Natural killer cell (primary cell): Measurements from ENCODE around the gene FCRL1. TPM values are rescaled to one million over a fixed set of nuclear protein-coding genes. Genes with fewer than 3 reads are reported as not detected.
A peak's percentile ranks its signal among the peaks of the same experiment; 100 is the strongest.

Experiments used
- ATAC-seq, 3 donors: fragments of 150-1000 bp in 2 of 3; fragments of 200-7000 bp in 1 of 3; cut with Tn5 transposase; 1 replicate in 1 of 3; 2 replicates in 2 of 3; pipeline ENCODE4 v1.10.0; 2021; ENCODE audit warnings: mild to moderate bottlenecking in 2 of 3, moderate library complexity in 2 of 3
- DNase-seq, 2 donors: peaks; one replicate each; pipeline versions ENCODE4 v3.0.0 to v3.0.0-alpha.2; 2013 to 2021; ENCODE audit warnings: mixed read lengths in 1 of 2
- H3K27ac ChIP-seq: one replicate; pipeline ENCODE4 v1.5.1; 2013; ENCODE audit warnings: mild to moderate bottlenecking, low read length
- H3K27me3 ChIP-seq: one replicate; pipeline ENCODE4 v1.6.1; 2013; ENCODE audit warnings: low read length; ENCODE audit not compliant: control insufficient read depth, insufficient read depth
- H3K36me3 ChIP-seq: one replicate; pipeline ENCODE4 v1.6.1; 2013; ENCODE audit warnings: low read length; ENCODE audit not compliant: control insufficient read depth, insufficient read depth
- H3K4me1 ChIP-seq: one replicate; pipeline ENCODE4 v1.6.1; 2013; ENCODE audit warnings: low read length; ENCODE audit not compliant: control insufficient read depth, insufficient read depth
- H3K4me3 ChIP-seq: one replicate; pipeline ENCODE4 v1.5.1; 2013; ENCODE audit warnings: low read length
- H3K9me3 ChIP-seq: one replicate; pipeline ENCODE4 v1.6.1; 2013; ENCODE audit warnings: low read length; ENCODE audit not compliant: control insufficient read depth, insufficient read depth
- H3K27ac Mint-ChIP-seq, 2 donors: one replicate each; pipeline ENCODE4 v1.8.0; 2022; ENCODE audit warnings: mild to moderate bottlenecking in 2 of 2, mixed read lengths in 2 of 2, moderate library complexity in 1 of 2
- H3K27me3 Mint-ChIP-seq, 2 donors: one replicate each; pipeline ENCODE4 v1.8.0; 2022; ENCODE audit warnings: low read depth in 2 of 2, mixed read lengths in 2 of 2
- H3K36me3 Mint-ChIP-seq: one replicate; pipeline ENCODE4 v1.8.0; 2022; ENCODE audit warnings: mixed read lengths
- H3K4me1 Mint-ChIP-seq, 2 donors: one replicate each; pipeline ENCODE4 v1.8.0; 2022; ENCODE audit warnings: mixed read lengths in 2 of 2
- H3K4me3 Mint-ChIP-seq: one replicate; pipeline ENCODE4 v1.8.0; 2022; ENCODE audit warnings: mild to moderate bottlenecking, moderate library complexity, mixed read lengths
- H3K9me3 Mint-ChIP-seq, 2 donors: one replicate each; pipeline ENCODE4 v1.8.0; 2022; ENCODE audit warnings: mixed read lengths in 2 of 2
- WGBS: methylation state at CpG from one replicate; pipeline ENCODE4 v1.1.7; 2013; ENCODE audit warnings: missing lambda C conversion rate; ENCODE audit not compliant: insufficient coverage; 5-methylcytosine and 5-hydroxymethylcytosine counted together
- intact Hi-C: fragments of 100-400 bp; cut with micrococcal nuclease; formaldehyde crosslinking; loops from one replicate; pipeline ENCODE4 v1.14.2; 2022
- total RNA-seq, 4 donors: library from RNA; stranded (reverse); fragments of 120-200 nt in 1 of 4; gene quantifications; one replicate each; pipeline versions ENCODE4 v1.2.3 to v1.2.4, GENCODE V29; 2013 to 2022
- TF ChIP-seq, protein P1 (sequence below): fragments of 200-600 bp; IDR thresholded peaks from one replicate; pipeline ENCODE4 v1.8.0; 2022; ENCODE audit warnings: antibody characterized with exemption

Gene FCRL1
- total RNA-seq, 3 donors from 2014 or later (not counting 1 experiment from before 2014, with no cell fraction given), result 1.8 to 2.6 (median 2.0) TPM

DNA sequence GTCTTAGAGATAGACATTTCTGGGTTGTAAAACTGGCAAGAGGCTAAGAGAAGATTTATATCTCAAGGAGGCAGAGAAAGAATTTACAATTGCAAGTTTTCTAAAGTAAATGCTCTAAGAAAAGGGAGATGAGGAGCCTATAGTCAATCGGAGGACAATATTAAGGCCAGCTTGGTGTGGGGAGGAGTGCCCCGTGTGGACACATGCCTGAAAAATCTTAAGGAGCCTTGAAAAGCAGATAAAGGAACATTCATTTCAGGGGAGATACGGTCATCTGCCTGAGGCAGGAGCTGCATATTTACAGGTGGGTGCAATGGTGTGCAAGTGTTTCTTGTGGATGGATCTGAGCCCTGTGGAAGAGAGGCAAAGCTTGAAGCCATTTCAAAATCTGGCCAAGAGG, 68.6 kb downstream of the FCRL1 start:
- ATAC-seq (no peak), DNase-seq (no peak)
- Mint-ChIP-seq H3K4me1 (peaks cover 30% of the 10 kb centered on the region in 2 donors), H3K27ac (peak overlapping the region in 1 of 2 donors; percentile 21), H3K27me3 (no peaks in the 10 kb centered on the region), H3K9me3 (no peaks in the 10 kb centered on the region), H3K4me3 (no peak overlapping the region), H3K36me3 (no peaks in the 10 kb centered on the region)
- TF ChIP-seq, protein P1, sequence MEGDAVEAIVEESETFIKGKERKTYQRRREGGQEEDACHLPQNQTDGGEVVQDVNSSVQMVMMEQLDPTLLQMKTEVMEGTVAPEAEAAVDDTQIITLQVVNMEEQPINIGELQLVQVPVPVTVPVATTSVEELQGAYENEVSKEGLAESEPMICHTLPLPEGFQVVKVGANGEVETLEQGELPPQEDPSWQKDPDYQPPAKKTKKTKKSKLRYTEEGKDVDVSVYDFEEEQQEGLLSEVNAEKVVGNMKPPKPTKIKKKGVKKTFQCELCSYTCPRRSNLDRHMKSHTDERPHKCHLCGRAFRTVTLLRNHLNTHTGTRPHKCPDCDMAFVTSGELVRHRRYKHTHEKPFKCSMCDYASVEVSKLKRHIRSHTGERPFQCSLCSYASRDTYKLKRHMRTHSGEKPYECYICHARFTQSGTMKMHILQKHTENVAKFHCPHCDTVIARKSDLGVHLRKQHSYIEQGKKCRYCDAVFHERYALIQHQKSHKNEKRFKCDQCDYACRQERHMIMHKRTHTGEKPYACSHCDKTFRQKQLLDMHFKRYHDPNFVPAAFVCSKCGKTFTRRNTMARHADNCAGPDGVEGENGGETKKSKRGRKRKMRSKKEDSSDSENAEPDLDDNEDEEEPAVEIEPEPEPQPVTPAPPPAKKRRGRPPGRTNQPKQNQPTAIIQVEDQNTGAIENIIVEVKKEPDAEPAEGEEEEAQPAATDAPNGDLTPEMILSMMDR, result no peak
- Histone ChIP-seq H3K27ac (no peak overlapping the region), H3K27me3 (no peaks in the 10 kb centered on the region), H3K4me1 (peaks cover 3% of the 10 kb centered on the region), H3K36me3 (no peaks in the 10 kb centered on the region), H3K9me3 (no peaks in the 10 kb centered on the region), H3K4me3 (no peak overlapping the region)
- WGBS, result 89% methylated on average over 3 of the region's 3 CpGs
- intact Hi-C loops, result no loop called here

DNA sequence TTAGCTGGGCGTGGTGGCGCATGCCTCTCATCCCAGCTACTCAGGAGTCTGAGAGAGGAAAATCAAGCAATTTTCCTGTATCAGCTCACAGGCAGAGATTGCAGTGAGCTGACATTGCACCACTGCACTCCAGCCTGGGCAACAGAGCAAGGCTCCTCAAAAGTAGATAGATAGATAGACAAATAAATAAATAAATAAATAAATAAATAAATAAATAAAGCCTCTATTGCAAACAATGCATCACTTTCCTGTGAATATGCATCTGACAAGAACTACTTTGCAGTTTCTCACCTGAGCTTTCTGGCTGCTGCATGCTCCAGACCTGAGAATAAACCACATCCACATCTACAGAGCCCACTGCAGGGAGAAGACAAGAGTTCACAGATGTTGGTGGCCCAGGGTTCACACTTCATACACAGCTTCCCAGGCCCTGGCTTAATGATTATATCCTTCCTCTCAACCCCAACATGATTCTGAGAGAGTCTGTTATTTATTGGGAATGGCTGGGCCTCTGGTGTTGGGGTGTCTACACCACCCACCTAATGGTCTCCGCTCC, 71.6 kb downstream of the FCRL1 start:
- WGBS, result 96% methylated on average over 2 of the region's 3 CpGs
- no peaks in the 10 kb centered on the region for H3K36me3 ChIP-seq
- intact Hi-C loops, result no loop called here
- H3K4me3 Mint-ChIP-seq, result no peak overlapping the region
- no peaks in the 10 kb centered on the region for H3K9me3 Mint-ChIP-seq
- no peaks in the 10 kb centered on the region for H3K27me3 ChIP-seq
- no peaks in the 10 kb centered on the region for H3K27me3 Mint-ChIP-seq
- ATAC-seq (peak in 2 of 3 donors; percentile 38 to 46), DNase-seq (no peak)
- no peak overlapping the region for H3K4me3 ChIP-seq
- peaks cover 30% of the 10 kb centered on the region in 2 donors for H3K4me1 Mint-ChIP-seq
- TF ChIP-seq, protein P1, result no peak
- H3K9me3 ChIP-seq, result no peaks in the 10 kb centered on the region
- no peaks in the 10 kb centered on the region for H3K36me3 Mint-ChIP-seq
- H3K27ac Mint-ChIP-seq, result peak overlapping the region in 1 of 2 donors; percentile 21
- H3K27ac ChIP-seq, result no peak overlapping the region
- peaks cover 3% of the 10 kb centered on the region for H3K4me1 ChIP-seq

Other genes with a start within 250 kb of the FCRL1 start
- not detected for gene FCRL4, start 222.0 kb downstream of the FCRL1 start, total RNA-seq
- 100 to 1,000 TPM in 1 of 3 donors, 10 to 100 TPM in 2; 69.8 to 117 (median 83.8) TPM for gene FCRL3, start 119.4 kb downstream of the FCRL1 start, total RNA-seq
- gene FCRL2, start 43.0 kb downstream of the FCRL1 start, total RNA-seq, result 1 to 10 TPM in 1 of 3 donors, under 1 TPM in 2; 0.49 to 1.1 (median 0.88) TPM
- not detected for gene CD5L, start 21.7 kb upstream of the FCRL1 start, total RNA-seq
- not detected for gene KIRREL1, start 173.5 kb upstream of the FCRL1 start, total RNA-seq